ENCODE measurements around the gene NSUN4.
"Not testable (repeated sequence)": the region's sequence is repeated elsewhere in the genome, so short reads cannot be mapped to it uniquely, and the experiment has no call there.

The NSUN4 gene

GRCh38 chr1:46367701-46368100 is 27.1 kb downstream of the NSUN4 start:
- not testable (repeated sequence) for DNase-seq (ENCODE audit: low read depth)

- no peak for DNase-seq (ENCODE audit: low read depth)
Measured at GRCh38 chr1:46368791-46369190, 28.2 kb downstream of the NSUN4 start.

- no peak for DNase-seq (ENCODE audit: low read depth)
Measured at GRCh38 chr1:46369542-46370213, 29.1 kb downstream of the NSUN4 start.

GRCh38 chr1:46370214-46370633 is 29.6 kb downstream of the NSUN4 start:
- no peak for DNase-seq (ENCODE audit: low read depth)

- DNase-seq (ENCODE audit: low read depth), result no peak
Measured at GRCh38 chr1:46372431-46372830, 31.8 kb downstream of the NSUN4 start.

GRCh38 chr1:46379996-46380395 is 39.4 kb downstream of the NSUN4 start:
- DNase-seq (ENCODE audit: low read depth), result no peak

GRCh38 chr1:46380508-46380907 is 39.9 kb downstream of the NSUN4 start:
- no peak for DNase-seq (ENCODE audit: low read depth)

GRCh38 chr1:46393510-46393909 is 52.9 kb downstream of the NSUN4 start:
- no peak for DNase-seq (ENCODE audit: low read depth)

GRCh38 chr1:46394108-46394871 is 53.7 kb downstream of the NSUN4 start, which contains the start of gene FAAH:
Gene FAAH, plus strand, starts transcription at chr1:46394317. Its CDS starts 32 bp downstream, at chr1:46394349.
- no peak for DNase-seq (ENCODE audit: low read depth)

- no peak for DNase-seq (ENCODE audit: low read depth)
Measured at GRCh38 chr1:46394872-46395465, 54.4 kb downstream of the NSUN4 start.

- DNase-seq (ENCODE audit: low read depth), result no peak
Measured at GRCh38 chr1:46396441-46397398, 56.1 kb downstream of the NSUN4 start.

- DNase-seq (ENCODE audit: low read depth), result no peak
Measured at GRCh38 chr1:46399307-46399706, 58.7 kb downstream of the NSUN4 start.

GRCh38 chr1:46400421-46400820 is 59.8 kb downstream of the NSUN4 start:
- DNase-seq (ENCODE audit: low read depth), result no peak

GRCh38 chr1:46401154-46401913 is 60.7 kb downstream of the NSUN4 start:
- DNase-seq (ENCODE audit: low read depth), result no peak

- DNase-seq (ENCODE audit: low read depth), result no peak
Measured at GRCh38 chr1:46401964-46402626, 61.5 kb downstream of the NSUN4 start.

GRCh38 chr1:46403916-46404315 is 63.3 kb downstream of the NSUN4 start:
- DNase-seq (ENCODE audit: low read depth), result no peak

- DNase-seq (ENCODE audit: low read depth), result no peak
Measured at GRCh38 chr1:46404482-46405196, 64.0 kb downstream of the NSUN4 start.

- DNase-seq (ENCODE audit: low read depth), result no peak
Measured at GRCh38 chr1:46405197-46405555, 64.6 kb downstream of the NSUN4 start.

GRCh38 chr1:46405724-46406123 is 65.1 kb downstream of the NSUN4 start:
- DNase-seq (ENCODE audit: low read depth), result no peak
